Smooth muscle cell (in vitro differentiated cells): ENCODE measurements around the gene AHNAK2. TPM values are rescaled to one million over a fixed set of nuclear protein-coding genes. Genes with fewer than 3 reads are reported as not detected.
A peak's percentile ranks its signal among the peaks of the same experiment; 100 is the strongest.

Experiments
- DNase-seq: peaks from one replicate; lab custom pipeline; 2025; ENCODE audit not compliant: unreplicated experiment; lab: John Stamatoyannopoulos, UW
- H2AFZ ChIP-seq: fragments of 200-600 bp; sonication (generic); 2 replicates; pipeline ENCODE4 v1.6.0; 2016; ENCODE audit warnings: antibody characterized with exemption, low read depth, mild to moderate bottlenecking
- H3F3A ChIP-seq: fragments of 200-600 bp; sonication (generic); 2 replicates; pipeline ENCODE4 v1.6.0; 2017; ENCODE audit warnings: antibody characterized with exemption, low read depth
- H3K27ac ChIP-seq: fragments of 200-600 bp; sonication (generic); 2 replicates; pipeline ENCODE4 v1.5.1; 2016; ENCODE audit warnings: low read depth, mild to moderate bottlenecking
- H3K27me3 ChIP-seq: fragments of 200-600 bp; sonication (generic); 2 replicates; pipeline ENCODE4 v1.6.1; 2016; ENCODE audit warnings: low read depth, mild to moderate bottlenecking
- H3K36me3 ChIP-seq: fragments of 200-600 bp; sonication (generic); 2 replicates; pipeline ENCODE4 v1.5.1; 2016; ENCODE audit warnings: low read depth
- H3K4me1 ChIP-seq: fragments of 200-600 bp; sonication (generic); 2 replicates; pipeline ENCODE4 v1.5.1; 2016; ENCODE audit warnings: low read depth
- H3K4me2 ChIP-seq: fragments of 200-600 bp; sonication (generic); 2 replicates; pipeline ENCODE4 v1.6.0; 2016; ENCODE audit warnings: mild to moderate bottlenecking
- H3K4me3 ChIP-seq: fragments of 200-600 bp; sonication (generic); 2 replicates; pipeline ENCODE4 v1.5.1; 2016; ENCODE audit warnings: mild to moderate bottlenecking
- H3K79me2 ChIP-seq: fragments of 200-600 bp; sonication (generic); 2 replicates; pipeline ENCODE4 v1.6.0; 2016; ENCODE audit warnings: low read depth, mild to moderate bottlenecking
- H3K9ac ChIP-seq: fragments of 200-600 bp; sonication (generic); 2 replicates; pipeline ENCODE4 v1.6.0; 2016; ENCODE audit warnings: low read depth
- H3K9me3 ChIP-seq: fragments of 200-600 bp; sonication (generic); replicated peaks from 2 replicates; pipeline ENCODE4 v1.5.1; 2016; ENCODE audit warnings: low read depth
- H4K20me1 ChIP-seq: fragments of 200-600 bp; sonication (generic); 2 replicates; pipeline ENCODE4 v1.6.0; 2016; ENCODE audit warnings: low read depth
- CTCF ChIP-seq: fragments of 200-600 bp; sonication (generic); IDR thresholded peaks from 2 replicates; pipeline ENCODE4 v1.5.1; 2017; ENCODE audit warnings: borderline replicate concordance, mild to moderate bottlenecking, antibody characterized with exemption; ENCODE audit not compliant: insufficient read depth, poor library complexity, severe bottlenecking
- WGBS: methylation state at CpG from one replicate; pipeline ENCODE4 v1.1.7; 2016; ENCODE audit warnings: low lambda C conversion rate; 5-methylcytosine and 5-hydroxymethylcytosine counted together
- polyA plus RNA-seq: library from polyadenylated mRNA; unstranded; fragments of >200 nt; fragmentation: Nextera tagmentation; extraction: Ambion mirVana; gene quantifications from 2 replicates; pipeline ENCODE4 v1.2.1, GENCODE V29; 2016
- total RNA-seq: library from RNA; depleted of rRNA; stranded (reverse); fragments of >200 nt; gene quantifications from 2 replicates; pipeline ENCODE4 v1.2.3, GENCODE V29; 2014

Gene AHNAK2
- total and polyA plus RNA-seq, 2 experiments from 2014 or later, result 10.3 to 53.8 TPM

GRCh38 chr14:104973135-104973384, 5.1 kb downstream of the AHNAK2 start:
- Histone ChIP-seq H3K27ac (peak overlapping the region; percentile 91), H3K9ac (peak overlapping the region; percentile 84), H3K36me3 (no peaks in the 10 kb centered on the region), H3K79me2 (no peaks in the 10 kb centered on the region), H3K4me2 (peak overlapping the region; percentile 42), H3K9me3 (no peaks in the 10 kb centered on the region), H4K20me1 (no peaks in the 10 kb centered on the region), H3K27me3 (no peaks in the 10 kb centered on the region), H3K4me3 (no peak overlapping the region), H2AFZ (no peak overlapping the region), H3K4me1 (peaks cover 28% of the 10 kb centered on the region), H3F3A (peaks cover 3% of the 10 kb centered on the region)
- DNase-seq, result peak; percentile 59
- no peak for TF ChIP-seq CTCF
- WGBS, result 21% methylated on average over 12 of the region's 12 CpGs

GRCh38 chr14:104972301-104973134, 5.7 kb downstream of the AHNAK2 start:
- Histone ChIP-seq H2AFZ (no peak overlapping the region), H3F3A (peaks cover 3% of the 10 kb centered on the region), H4K20me1 (no peaks in the 10 kb centered on the region), H3K27ac (peak overlapping the region; percentile 91), H3K4me1 (peaks cover 31% of the 10 kb centered on the region), H3K4me2 (peak overlapping the region; percentile 42), H3K4me3 (no peak overlapping the region), H3K36me3 (no peaks in the 10 kb centered on the region), H3K27me3 (no peaks in the 10 kb centered on the region), H3K9me3 (no peaks in the 10 kb centered on the region), H3K9ac (peak overlapping the region; percentile 84), H3K79me2 (no peaks in the 10 kb centered on the region)
- WGBS, result 68% methylated on average over 28 of the region's 28 CpGs
- no peak for TF ChIP-seq CTCF
- no peak for DNase-seq

GRCh38 chr14:104971447-104972240, 6.5 kb downstream of the AHNAK2 start:
- no peak for DNase-seq
- no peak for TF ChIP-seq CTCF
- no peaks in the 10 kb centered on the region for H3K9me3 ChIP-seq
- peaks cover 3% of the 10 kb centered on the region for H3F3A ChIP-seq
- no peaks in the 10 kb centered on the region for H3K27me3 ChIP-seq
- peaks cover 32% of the 10 kb centered on the region for H3K4me1 ChIP-seq
- H2AFZ ChIP-seq, result no peak overlapping the region
- H3K27ac ChIP-seq, result peak overlapping the region; percentile 91
- peak overlapping the region; percentile 77 for H3K9ac ChIP-seq
- no peak overlapping the region for H3K4me3 ChIP-seq
- WGBS, result 92% methylated on average over 12 of the region's 12 CpGs
- no peaks in the 10 kb centered on the region for H3K79me2 ChIP-seq
- H3K36me3 ChIP-seq, result no peaks in the 10 kb centered on the region
- no peak overlapping the region for H3K4me2 ChIP-seq
- peaks cover under 1% of the 10 kb centered on the region for H4K20me1 ChIP-seq
